ENCODE measurements around the gene KLF7. TPM values are rescaled to one million over a fixed set of nuclear protein-coding genes. Genes with fewer than 3 reads are reported as not detected.

The KLF7 gene
- total and polyA plus RNA-seq, 2 experiments from 2014 or later, result 6.3 to 7.9 TPM

DNA sequence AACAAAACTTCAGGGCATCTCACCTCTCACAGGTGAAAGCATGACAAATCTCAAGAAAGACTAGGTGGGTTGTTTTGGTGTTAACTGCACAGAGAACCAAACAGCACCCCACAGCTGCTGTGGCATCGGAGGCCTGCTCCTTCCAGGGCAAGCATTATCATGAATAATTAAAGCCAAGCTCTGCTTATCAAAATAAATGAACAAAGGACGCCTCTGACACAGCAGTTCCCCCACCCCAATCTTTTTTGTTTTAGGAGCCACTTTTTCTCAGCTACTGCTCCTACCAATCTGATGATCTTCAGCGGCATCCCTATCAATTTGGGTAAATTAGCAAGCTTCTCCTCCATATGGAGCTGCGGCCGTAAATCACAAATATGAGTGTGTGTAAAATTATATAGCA lies 58.6 kb downstream of the KLF7 start:
- H3K9me2 ChIP-seq (replicated peaks; ENCODE audit: insufficient read depth), result no peaks in the 10 kb centered on the region
- H3K4me1 ChIP-seq (ENCODE audit: insufficient read depth), result peaks cover 5% of the 10 kb centered on the region
- H3K4me2 ChIP-seq, result no peak overlapping the region
- no peaks in the 10 kb centered on the region for H3K27me3 ChIP-seq
- no peaks in the 10 kb centered on the region for H3K36me3 ChIP-seq (replicated peaks; ENCODE audit: insufficient read depth, low read depth)
- DNase-seq (ENCODE audit: low spot score), result no peak
- no peak overlapping the region for H3K27ac ChIP-seq
- peaks cover 4% of the 10 kb centered on the region for H3K79me2 ChIP-seq
- no peaks in the 10 kb centered on the region for H4K20me1 ChIP-seq (ENCODE audit: insufficient read depth, poor library complexity, severe bottlenecking)
- TF ChIP-seq EZH2phosphoT487 (IDR thresholded peaks at IDR 0.05; ENCODE audit: low read depth, severe bottlenecking, unreplicated experiment), result no peak
- TF ChIP-seq EZH2 (IDR thresholded peaks at IDR 0.05; ENCODE audit: borderline replicate concordance), result no peak
- TF ChIP-seq, protein P1, sequence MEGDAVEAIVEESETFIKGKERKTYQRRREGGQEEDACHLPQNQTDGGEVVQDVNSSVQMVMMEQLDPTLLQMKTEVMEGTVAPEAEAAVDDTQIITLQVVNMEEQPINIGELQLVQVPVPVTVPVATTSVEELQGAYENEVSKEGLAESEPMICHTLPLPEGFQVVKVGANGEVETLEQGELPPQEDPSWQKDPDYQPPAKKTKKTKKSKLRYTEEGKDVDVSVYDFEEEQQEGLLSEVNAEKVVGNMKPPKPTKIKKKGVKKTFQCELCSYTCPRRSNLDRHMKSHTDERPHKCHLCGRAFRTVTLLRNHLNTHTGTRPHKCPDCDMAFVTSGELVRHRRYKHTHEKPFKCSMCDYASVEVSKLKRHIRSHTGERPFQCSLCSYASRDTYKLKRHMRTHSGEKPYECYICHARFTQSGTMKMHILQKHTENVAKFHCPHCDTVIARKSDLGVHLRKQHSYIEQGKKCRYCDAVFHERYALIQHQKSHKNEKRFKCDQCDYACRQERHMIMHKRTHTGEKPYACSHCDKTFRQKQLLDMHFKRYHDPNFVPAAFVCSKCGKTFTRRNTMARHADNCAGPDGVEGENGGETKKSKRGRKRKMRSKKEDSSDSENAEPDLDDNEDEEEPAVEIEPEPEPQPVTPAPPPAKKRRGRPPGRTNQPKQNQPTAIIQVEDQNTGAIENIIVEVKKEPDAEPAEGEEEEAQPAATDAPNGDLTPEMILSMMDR (IDR thresholded peaks at IDR 0.05; ENCODE audit: poor library complexity), result no peak
- no peak overlapping the region for H2AFZ ChIP-seq
- no peaks in the 10 kb centered on the region for H3K9me3 ChIP-seq (ENCODE audit: low read depth)
- H3K4me3 ChIP-seq, result no peak overlapping the region
- WGBS (ENCODE audit: low lambda C conversion rate, missing lambda C conversion rate), result 92% methylated on average over 5 of the region's 5 CpGs

DNA sequence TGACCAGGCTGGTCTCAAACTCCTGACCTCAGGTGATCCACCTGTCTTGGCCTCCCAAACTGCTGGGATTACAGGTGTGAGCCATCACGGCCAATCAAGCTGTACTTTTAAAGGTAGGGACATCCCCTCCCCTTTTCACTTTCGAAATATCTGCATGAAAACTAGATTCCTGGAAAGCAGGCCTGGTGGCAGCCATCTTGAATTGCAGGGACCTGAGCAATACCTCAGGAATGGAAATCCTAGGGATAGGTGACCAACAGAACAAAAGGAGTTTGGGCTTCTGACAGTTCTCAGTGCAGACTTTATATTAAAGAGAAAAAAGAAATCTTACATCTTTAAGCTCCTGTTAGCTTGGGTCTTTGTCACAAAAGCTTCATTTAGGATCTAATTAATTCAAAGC lies 62.6 kb downstream of the KLF7 start:
- TF ChIP-seq EZH2 (IDR thresholded peaks at IDR 0.05; ENCODE audit: borderline replicate concordance) (no peak), EZH2phosphoT487 (IDR thresholded peaks at IDR 0.05; ENCODE audit: low read depth, severe bottlenecking, unreplicated experiment) (no peak)
- TF ChIP-seq, protein P1 (IDR thresholded peaks at IDR 0.05; ENCODE audit: poor library complexity), result no peak
- DNase-seq (ENCODE audit: low spot score), result no peak
- no peaks in the 10 kb centered on the region for H3K36me3 ChIP-seq (replicated peaks; ENCODE audit: insufficient read depth, low read depth)
- no peaks in the 10 kb centered on the region for H3K9me3 ChIP-seq (ENCODE audit: low read depth)
- no peaks in the 10 kb centered on the region for H3K9me2 ChIP-seq (replicated peaks; ENCODE audit: insufficient read depth)
- no peaks in the 10 kb centered on the region for H3K27me3 ChIP-seq
- H3K4me3 ChIP-seq, result no peak overlapping the region
- no peak overlapping the region for H3K27ac ChIP-seq
- peaks cover 5% of the 10 kb centered on the region for H3K4me1 ChIP-seq (ENCODE audit: insufficient read depth)
- H3K4me2 ChIP-seq, result no peak overlapping the region
- no peaks in the 10 kb centered on the region for H3K79me2 ChIP-seq
- H4K20me1 ChIP-seq (ENCODE audit: insufficient read depth, poor library complexity, severe bottlenecking), result no peaks in the 10 kb centered on the region
- no peak overlapping the region for H2AFZ ChIP-seq
- 100% methylated on average over 2 of the region's 2 CpGs for WGBS (ENCODE audit: low lambda C conversion rate, missing lambda C conversion rate)

DNA sequence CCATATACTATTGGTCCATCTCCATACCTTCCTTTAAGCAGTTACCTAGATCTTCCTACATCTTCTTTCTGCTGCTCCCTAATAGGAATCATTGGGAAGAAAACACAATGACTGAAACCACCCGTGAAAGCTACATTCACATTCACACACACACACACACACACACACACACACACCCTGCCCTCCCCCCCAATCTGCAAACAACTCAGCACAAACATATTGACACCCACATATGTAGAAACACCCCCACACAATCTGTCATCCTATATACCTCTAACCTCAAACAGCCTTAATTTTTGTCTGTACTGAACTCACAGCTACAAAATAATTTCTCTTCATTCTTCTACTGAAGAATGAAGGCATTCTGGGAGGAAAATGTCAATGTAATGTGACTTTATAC lies 63.8 kb downstream of the KLF7 start:
- WGBS (ENCODE audit: low lambda C conversion rate, missing lambda C conversion rate), result 100% methylated on average over 1 of the region's 1 CpG
- Histone ChIP-seq H3K4me1 (ENCODE audit: insufficient read depth) (no peaks in the 10 kb centered on the region), H4K20me1 (ENCODE audit: insufficient read depth, poor library complexity, severe bottlenecking) (no peaks in the 10 kb centered on the region), H2AFZ (no peak overlapping the region), H3K9me3 (ENCODE audit: low read depth) (no peaks in the 10 kb centered on the region), H3K9me2 (replicated peaks; ENCODE audit: insufficient read depth) (no peaks in the 10 kb centered on the region), H3K4me2 (no peak overlapping the region), H3K36me3 (replicated peaks; ENCODE audit: insufficient read depth, low read depth) (no peaks in the 10 kb centered on the region), H3K79me2 (no peaks in the 10 kb centered on the region), H3K27ac (no peak overlapping the region), H3K27me3 (no peaks in the 10 kb centered on the region), H3K4me3 (no peak overlapping the region)
- no peak for DNase-seq (ENCODE audit: low spot score)
- TF ChIP-seq, protein P1 (IDR thresholded peaks at IDR 0.05; ENCODE audit: poor library complexity), result no peak
- TF ChIP-seq EZH2phosphoT487 (IDR thresholded peaks at IDR 0.05; ENCODE audit: low read depth, severe bottlenecking, unreplicated experiment) (no peak), EZH2 (IDR thresholded peaks at IDR 0.05; ENCODE audit: borderline replicate concordance) (no peak)

DNA sequence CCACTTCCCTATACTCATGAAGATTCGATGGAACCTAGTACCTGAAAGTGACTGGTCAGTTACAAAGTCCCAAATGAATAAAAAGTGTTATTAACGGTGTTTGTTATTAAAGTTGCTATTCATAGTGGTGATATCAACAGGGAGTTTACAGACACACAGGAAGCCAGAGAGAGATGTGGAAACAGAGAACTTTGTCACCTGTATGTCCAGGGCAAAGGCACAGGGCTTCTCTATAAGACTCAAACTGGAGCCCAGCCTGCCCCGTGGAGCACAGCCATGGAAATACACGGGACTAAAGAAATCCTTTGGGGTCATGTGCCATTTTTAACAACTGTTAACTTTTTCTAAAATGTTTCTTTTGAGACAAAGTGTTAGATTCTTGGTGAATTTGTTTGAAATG lies 68.5 kb downstream of the KLF7 start:
- Histone ChIP-seq H3K9me3 (ENCODE audit: low read depth) (no peaks in the 10 kb centered on the region), H3K79me2 (peaks cover 2% of the 10 kb centered on the region), H3K9me2 (replicated peaks; ENCODE audit: insufficient read depth) (no peaks in the 10 kb centered on the region), H4K20me1 (ENCODE audit: insufficient read depth, poor library complexity, severe bottlenecking) (no peaks in the 10 kb centered on the region), H3K27ac (no peak overlapping the region), H3K36me3 (replicated peaks; ENCODE audit: insufficient read depth, low read depth) (no peaks in the 10 kb centered on the region), H2AFZ (no peak overlapping the region), H3K4me3 (no peak overlapping the region), H3K4me2 (no peak overlapping the region), H3K27me3 (no peaks in the 10 kb centered on the region), H3K4me1 (ENCODE audit: insufficient read depth) (no peaks in the 10 kb centered on the region)
- TF ChIP-seq, protein P1 (IDR thresholded peaks at IDR 0.05; ENCODE audit: poor library complexity), result no peak
- TF ChIP-seq EZH2phosphoT487 (IDR thresholded peaks at IDR 0.05; ENCODE audit: low read depth, severe bottlenecking, unreplicated experiment) (no peak), EZH2 (IDR thresholded peaks at IDR 0.05; ENCODE audit: borderline replicate concordance) (no peak)
- DNase-seq (ENCODE audit: low spot score), result no peak
- WGBS (ENCODE audit: low lambda C conversion rate, missing lambda C conversion rate), result 92% methylated on average over 4 of the region's 4 CpGs
